Measurements from ENCODE around the gene RNU5D-1. TPM values are rescaled to one million over a fixed set of nuclear protein-coding genes. Genes with fewer than 3 reads are reported as not detected.
A peak's percentile ranks its signal among the peaks of the same experiment; 100 is the strongest.

RNU5D-1 gene
- total and polyA plus RNA-seq, 12 donors = not detected

- TF ChIP-seq, protein P1, sequence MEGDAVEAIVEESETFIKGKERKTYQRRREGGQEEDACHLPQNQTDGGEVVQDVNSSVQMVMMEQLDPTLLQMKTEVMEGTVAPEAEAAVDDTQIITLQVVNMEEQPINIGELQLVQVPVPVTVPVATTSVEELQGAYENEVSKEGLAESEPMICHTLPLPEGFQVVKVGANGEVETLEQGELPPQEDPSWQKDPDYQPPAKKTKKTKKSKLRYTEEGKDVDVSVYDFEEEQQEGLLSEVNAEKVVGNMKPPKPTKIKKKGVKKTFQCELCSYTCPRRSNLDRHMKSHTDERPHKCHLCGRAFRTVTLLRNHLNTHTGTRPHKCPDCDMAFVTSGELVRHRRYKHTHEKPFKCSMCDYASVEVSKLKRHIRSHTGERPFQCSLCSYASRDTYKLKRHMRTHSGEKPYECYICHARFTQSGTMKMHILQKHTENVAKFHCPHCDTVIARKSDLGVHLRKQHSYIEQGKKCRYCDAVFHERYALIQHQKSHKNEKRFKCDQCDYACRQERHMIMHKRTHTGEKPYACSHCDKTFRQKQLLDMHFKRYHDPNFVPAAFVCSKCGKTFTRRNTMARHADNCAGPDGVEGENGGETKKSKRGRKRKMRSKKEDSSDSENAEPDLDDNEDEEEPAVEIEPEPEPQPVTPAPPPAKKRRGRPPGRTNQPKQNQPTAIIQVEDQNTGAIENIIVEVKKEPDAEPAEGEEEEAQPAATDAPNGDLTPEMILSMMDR (IDR thresholded peaks at IDR 0.05) = no peak
- TF ChIP-seq POLR2A (IDR thresholded peaks at IDR 0.05) = no peak
- H3K4me3 ChIP-seq = no peak overlapping the region
- peaks cover 0 to 3% of the 10 kb centered on the region in 2 donors for H3K4me1 ChIP-seq (replicated peaks in 1 of 2)
- H3K27me3 ChIP-seq = no peaks in the 10 kb centered on the region
- DNase-seq = no peak
- intact Hi-C loops (cut with DNase I) = no loop called here
- no peaks in the 10 kb centered on the region for H3K9me3 ChIP-seq (replicated peaks in 1 of 3)
- no peaks in the 10 kb centered on the region for H3K36me3 ChIP-seq (replicated peaks in 1 of 2)
- no peak overlapping the region for H3K27ac ChIP-seq
- WGBS, 4 donors = 64 to 71% (median 68%) methylated on average over 1 of the region's 1 CpG
Measured at GRCh38 chr1:44717653-44718052, 13.3 kb downstream of the RNU5D-1 start.

DNA sequence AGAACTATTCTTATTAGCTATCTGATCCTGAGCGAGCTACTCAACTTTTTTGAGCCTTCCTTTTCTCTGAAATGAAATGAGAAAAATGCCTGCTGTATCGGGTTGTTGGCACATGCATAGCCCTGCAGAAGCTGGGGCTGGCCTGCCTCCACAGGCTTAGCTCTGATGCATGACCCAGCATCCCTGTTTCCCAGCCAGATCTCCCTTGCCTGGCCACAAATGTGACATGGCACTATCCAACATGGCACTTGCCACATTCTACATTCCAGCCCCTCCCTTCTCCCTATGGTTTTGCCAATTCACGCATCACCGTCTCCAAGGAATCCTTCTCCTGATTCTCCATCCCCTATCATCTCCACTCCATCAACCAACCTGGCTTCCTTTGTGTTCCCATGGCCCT lies 13.8 kb downstream of the RNU5D-1 start:
- peak in 1 of 7 donors; percentile 6 for DNase-seq
- Histone ChIP-seq H3K27me3 (no peaks in the 10 kb centered on the region), H3K27ac (no peak overlapping the region), H3K4me1 (replicated peaks in 1 of 2) (peaks cover 0 to 3% of the 10 kb centered on the region in 2 donors), H3K36me3 (replicated peaks in 1 of 2) (no peaks in the 10 kb centered on the region), H3K9me3 (replicated peaks in 1 of 3) (no peaks in the 10 kb centered on the region), H3K4me3 (no peak overlapping the region)
- 80 to 93% (median 84%) methylated on average over 4 of the region's 4 CpGs for WGBS, 4 donors
- TF ChIP-seq POLR2A (IDR thresholded peaks at IDR 0.05) = no peak
- TF ChIP-seq, protein P1 (IDR thresholded peaks at IDR 0.05) = no peak
- intact Hi-C loops (cut with DNase I) = no loop called here

GRCh38 chr1:44714944-44715571 lies 15.9 kb downstream of the RNU5D-1 start:
- WGBS, 4 donors = 2 to 7% (median 6%) methylated on average over 5 to 9 of the region's 9 CpGs
- Histone ChIP-seq H3K4me1 (replicated peaks in 1 of 2) (no peaks in the 10 kb centered on the region), H3K4me3 (no peak overlapping the region), H3K27me3 (no peaks in the 10 kb centered on the region), H3K36me3 (replicated peaks in 1 of 2) (no peaks in the 10 kb centered on the region), H3K27ac (no peak overlapping the region), H3K9me3 (replicated peaks in 1 of 3) (no peaks in the 10 kb centered on the region)
- TF ChIP-seq POLR2A (IDR thresholded peaks at IDR 0.05) = no peak
- TF ChIP-seq, protein P1 (IDR thresholded peaks at IDR 0.05) = peak; percentile 72 to 96 (median 80)
- peak; percentile 54 to 87 (median 72) for DNase-seq
- intact Hi-C loops (cut with DNase I) = no loop called here

DNA sequence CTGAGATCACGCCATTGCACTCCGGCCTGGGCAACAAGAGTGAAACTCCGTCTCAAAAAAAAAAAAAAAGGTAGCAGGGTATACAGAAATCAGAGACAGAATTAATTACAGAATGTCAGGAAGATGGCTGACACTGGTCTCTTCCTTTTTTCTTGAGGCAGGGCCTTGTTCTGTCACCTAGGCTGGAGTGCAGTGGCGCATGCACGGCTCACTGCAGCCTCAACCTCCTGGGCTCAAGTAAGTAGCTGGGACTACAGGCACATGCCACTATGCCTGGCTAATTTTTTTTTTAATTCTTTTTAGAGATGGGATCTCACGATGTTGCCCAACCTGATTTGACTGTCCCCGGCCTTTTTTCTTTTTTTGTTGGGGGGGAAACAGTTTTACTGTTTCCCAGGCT lies 16.4 kb downstream of the RNU5D-1 start:
- no peaks in the 10 kb centered on the region for H3K36me3 ChIP-seq (replicated peaks in 1 of 2)
- intact Hi-C loops (cut with DNase I) = no loop called here
- no peak overlapping the region for H3K4me3 ChIP-seq
- peak in 1 of 7 donors; percentile 12 for DNase-seq
- no peaks in the 10 kb centered on the region for H3K4me1 ChIP-seq (replicated peaks in 1 of 2)
- 79 to 89% (median 87%) methylated on average over 7 of the region's 7 CpGs for WGBS, 4 donors
- no peaks in the 10 kb centered on the region for H3K9me3 ChIP-seq (replicated peaks in 1 of 3)
- TF ChIP-seq POLR2A (IDR thresholded peaks at IDR 0.05) = no peak
- TF ChIP-seq, protein P1 (IDR thresholded peaks at IDR 0.05) = no peak
- no peak overlapping the region for H3K27ac ChIP-seq
- H3K27me3 ChIP-seq = no peaks in the 10 kb centered on the region

All from adrenal gland (tissue), 12 donors.